MM.1S (cell line): ENCODE results near the gene ORAI2.

Experiments
- EZH2 ChIP-seq: fragments of 300-600 bp; sonication (generic); optimal IDR thresholded peaks from 2 replicates; pipeline ENCODE3; 2017; ENCODE audit warnings: low read depth, mild to moderate bottlenecking, antibody characterized with exemption, low read length, mixed read lengths
- TF ChIP-seq, protein P1 (sequence below): fragments of 300-600 bp; sonication (generic); IDR thresholded peaks from 2 replicates; pipeline ENCODE4 v1.5.1; 2016; ENCODE audit warnings: antibody characterized with exemption, low read length, mixed read lengths

GRCh38 chr7:102473271-102473991 is 40.1 kb downstream of the ORAI2 start:
- TF ChIP-seq, protein P1, sequence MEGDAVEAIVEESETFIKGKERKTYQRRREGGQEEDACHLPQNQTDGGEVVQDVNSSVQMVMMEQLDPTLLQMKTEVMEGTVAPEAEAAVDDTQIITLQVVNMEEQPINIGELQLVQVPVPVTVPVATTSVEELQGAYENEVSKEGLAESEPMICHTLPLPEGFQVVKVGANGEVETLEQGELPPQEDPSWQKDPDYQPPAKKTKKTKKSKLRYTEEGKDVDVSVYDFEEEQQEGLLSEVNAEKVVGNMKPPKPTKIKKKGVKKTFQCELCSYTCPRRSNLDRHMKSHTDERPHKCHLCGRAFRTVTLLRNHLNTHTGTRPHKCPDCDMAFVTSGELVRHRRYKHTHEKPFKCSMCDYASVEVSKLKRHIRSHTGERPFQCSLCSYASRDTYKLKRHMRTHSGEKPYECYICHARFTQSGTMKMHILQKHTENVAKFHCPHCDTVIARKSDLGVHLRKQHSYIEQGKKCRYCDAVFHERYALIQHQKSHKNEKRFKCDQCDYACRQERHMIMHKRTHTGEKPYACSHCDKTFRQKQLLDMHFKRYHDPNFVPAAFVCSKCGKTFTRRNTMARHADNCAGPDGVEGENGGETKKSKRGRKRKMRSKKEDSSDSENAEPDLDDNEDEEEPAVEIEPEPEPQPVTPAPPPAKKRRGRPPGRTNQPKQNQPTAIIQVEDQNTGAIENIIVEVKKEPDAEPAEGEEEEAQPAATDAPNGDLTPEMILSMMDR, result no peak
- no peak for TF ChIP-seq EZH2
